H1 (cell line): ENCODE measurements around the gene SERPINB13. TPM values are rescaled to one million over a fixed set of nuclear protein-coding genes. Genes with fewer than 3 reads are reported as not detected.

Experiments used
- CTCF ChIA-PET: fragments of 300-600 bp; sonication (Branson Sonifier 250); formaldehyde crosslinking; loops from one replicate; lab custom pipeline; 2021; ENCODE audit not compliant: partially characterized antibody; lab: Charles Lee
- POLR2A ChIA-PET: fragments of 300-600 bp; sonication (Branson Sonifier 250); formaldehyde crosslinking; loops from one replicate; lab custom pipeline; 2021; ENCODE audit warnings: inconsistent platforms; ENCODE audit not compliant: partially characterized antibody; lab: Charles Lee
- DNase-seq, 2 experiments: peaks; one replicate each; pipeline versions ENCODE4 v3.0.0 to v3.0.0-alpha.2; 2010 to 2022; ENCODE audit warnings: low spot score in 2 of 2, low read depth in 1 of 2, mixed read lengths in 1 of 2
- FAIRE-seq: peaks from 2 replicates; lab custom pipeline; 2011; peaks lifted over from hg19 to GRCh38; lab: Jason Lieb, UNC
- H2AFZ ChIP-seq: 2 replicates; pipeline ENCODE4 v1.8.1; 2012; ENCODE audit warnings: low read length, inconsistent platforms
- H2AK5ac ChIP-seq: 2 replicates; pipeline ENCODE4 v1.6.1; 2013; ENCODE audit warnings: low read depth, low read length
- H2BK120ac ChIP-seq: replicated peaks from 2 replicates; pipeline ENCODE3; 2013; ENCODE audit warnings: low read depth, low read length, inconsistent platforms
- H2BK12ac ChIP-seq: 2 replicates; pipeline ENCODE4 v1.6.1; 2013; ENCODE audit warnings: low read depth, low read length
- H2BK15ac ChIP-seq: 2 replicates; pipeline ENCODE4 v1.6.1; 2013; ENCODE audit warnings: low read length
- H2BK20ac ChIP-seq: 2 replicates; pipeline ENCODE4 v1.6.1; 2013; ENCODE audit warnings: low read length
- H2BK5ac ChIP-seq: 2 replicates; pipeline ENCODE4 v1.6.1; 2013; ENCODE audit warnings: low read depth, low read length
- H3K14ac ChIP-seq: 2 replicates; pipeline ENCODE4 v1.6.1; 2013; ENCODE audit warnings: inconsistent platforms; ENCODE audit not compliant: insufficient read length
- H3K18ac ChIP-seq: 2 replicates; pipeline ENCODE4 v1.6.1; 2013; ENCODE audit warnings: low read length; ENCODE audit errors: extremely low read depth
- H3K23ac ChIP-seq: 2 replicates; pipeline ENCODE4 v1.6.1; 2013; ENCODE audit warnings: inconsistent platforms; ENCODE audit not compliant: insufficient read length
- H3K23me2 ChIP-seq: 2 replicates; pipeline ENCODE4 v1.6.1; 2013; ENCODE audit warnings: low read depth, low read length
- H3K27ac ChIP-seq: 2 replicates; pipeline ENCODE4 v1.6.1; 2011; ENCODE audit warnings: low read depth, low read length, inconsistent platforms
- H3K27me3 ChIP-seq, 4 experiments: replicated peaks in 1 of 4; 1 replicate in 1 of 4; 2 replicates in 3 of 4; pipeline versions ENCODE4 v1.6.1 to v1.8.1; 2011 to 2013; ENCODE audit warnings: low read length in 3 of 4, mild to moderate bottlenecking in 3 of 4, inconsistent platforms in 2 of 4, mixed read lengths in 2 of 4, moderate library complexity in 1 of 4; ENCODE audit not compliant: control insufficient read depth in 3 of 4, insufficient read depth in 3 of 4; ENCODE audit errors: extremely low read depth in 1 of 4
- H3K36me3 ChIP-seq, 4 experiments: 2 replicates each; pipeline versions ENCODE4 v1.6.1 to v1.8.1; 2011 to 2013; ENCODE audit warnings: mild to moderate bottlenecking in 4 of 4, low read length in 3 of 4, moderate library complexity in 2 of 4, control low read depth in 1 of 4, inconsistent platforms in 1 of 4; ENCODE audit not compliant: insufficient read depth in 4 of 4, control insufficient read depth in 2 of 4
- H3K4ac ChIP-seq: replicated peaks from 2 replicates; pipeline ENCODE3; 2013; ENCODE audit warnings: low read length, low read depth, mixed read lengths, inconsistent platforms; ENCODE audit not compliant: insufficient read length
- H3K4me1 ChIP-seq, 4 experiments: replicated peaks in 1 of 4; 1 replicate in 1 of 4; 2 replicates in 3 of 4; pipeline versions ENCODE4 v1.6.1 to v1.8.1; 2011 to 2013; ENCODE audit warnings: low read length in 3 of 4, inconsistent platforms in 2 of 4, mixed read lengths in 1 of 4; ENCODE audit not compliant: insufficient read depth in 4 of 4, control insufficient read depth in 3 of 4
- H3K4me2 ChIP-seq, 2 experiments: 2 replicates each; pipeline versions ENCODE4 v1.6.1 to v1.8.1; 2011 to 2013; ENCODE audit warnings: low read depth in 2 of 2, low read length in 2 of 2, control low read depth in 1 of 2, inconsistent platforms in 1 of 2, mild to moderate bottlenecking in 1 of 2; ENCODE audit not compliant: insufficient read depth in 1 of 2
- H3K4me3 ChIP-seq, 4 experiments: fragments of 200-600, 300-600 bp in 1 of 4; sonication (generic), shearing (Covaris generic), sonication (Bioruptor Twin) in 1 of 4; 2 replicates each; pipeline versions ENCODE4 v1.5.1 to v1.8.1; 2011 to 2016; ENCODE audit warnings: low read length in 4 of 4, low read depth in 3 of 4, control low read depth in 2 of 4, inconsistent platforms in 2 of 4, mild to moderate bottlenecking in 2 of 4, mixed read lengths in 1 of 4, moderate library complexity in 1 of 4; ENCODE audit not compliant: insufficient read depth in 2 of 4; ENCODE audit errors: extremely low read depth in 1 of 4
- H3K56ac ChIP-seq: replicated peaks from 2 replicates; pipeline ENCODE3; 2013; ENCODE audit warnings: low read depth, mild to moderate bottlenecking, mixed read lengths, low read length, inconsistent platforms; ENCODE audit not compliant: insufficient read length
- H3K79me1 ChIP-seq: 2 replicates; pipeline ENCODE4 v1.6.1; 2013; ENCODE audit warnings: low read depth, low read length, control low read depth
- H3K79me2 ChIP-seq, 2 experiments: 2 replicates each; pipeline versions ENCODE4 v1.6.1 to v1.8.1; 2012 to 2013; ENCODE audit warnings: low read length in 2 of 2, mild to moderate bottlenecking in 2 of 2, inconsistent platforms in 1 of 2; ENCODE audit not compliant: insufficient read depth in 2 of 2, control insufficient read depth in 1 of 2
- H3K9ac ChIP-seq, 4 experiments: replicated peaks in 1 of 4; 1 replicate in 1 of 4; 2 replicates in 3 of 4; pipeline versions ENCODE4 v1.6.1 to v1.8.1; 2011 to 2013; ENCODE audit warnings: low read depth in 3 of 4, low read length in 3 of 4, control low read depth in 2 of 4, mild to moderate bottlenecking in 2 of 4, moderate library complexity in 2 of 4, inconsistent platforms in 1 of 4; ENCODE audit errors: extremely low read depth in 1 of 4
- H3K9me3 ChIP-seq, 2 experiments: 2 replicates each; pipeline versions ENCODE4 v1.6.1 to v1.8.1; 2012 to 2013; ENCODE audit warnings: mild to moderate bottlenecking in 2 of 2, moderate library complexity in 2 of 2, control low read depth in 1 of 2, inconsistent platforms in 1 of 2, low read depth in 1 of 2, low read length in 1 of 2, mixed read lengths in 1 of 2; ENCODE audit not compliant: insufficient read depth in 2 of 2
- H4K20me1 ChIP-seq, 2 experiments: replicated peaks in 1 of 2; 2 replicates each; pipeline versions ENCODE3 to v1.8.1; 2011 to 2013; ENCODE audit warnings: inconsistent platforms in 2 of 2, low read length in 2 of 2, mild to moderate bottlenecking in 1 of 2; ENCODE audit not compliant: insufficient read depth in 2 of 2, control insufficient read depth in 1 of 2
- H4K5ac ChIP-seq: 2 replicates; pipeline ENCODE4 v1.6.1; 2013; ENCODE audit warnings: low read length, low read depth, mixed read lengths, inconsistent platforms; ENCODE audit not compliant: insufficient read length
- H4K8ac ChIP-seq: 2 replicates; pipeline ENCODE4 v1.8.0; 2013; ENCODE audit warnings: mild to moderate bottlenecking, moderate library complexity, low read length, inconsistent platforms; ENCODE audit not compliant: insufficient read depth; ENCODE audit errors: extremely low read depth
- H4K91ac ChIP-seq: replicated peaks from 2 replicates; pipeline ENCODE3; 2013; ENCODE audit warnings: low read length, mixed read lengths, inconsistent platforms; ENCODE audit not compliant: insufficient read length
- BACH1 ChIP-seq: IDR thresholded peaks from 2 replicates; pipeline ENCODE4 v1.6.1; 2012; ENCODE audit warnings: low read length, improper control_type of control experiment
- BCL11A ChIP-seq, 2 experiments: IDR thresholded peaks; one replicate each; pipeline ENCODE4 v1.6.1; 2011; ENCODE audit warnings: low read depth in 2 of 2, low read length in 2 of 2, mild to moderate bottlenecking in 2 of 2
- CBX8 ChIP-seq: fragments of 300-800, 300-1000 bp; sonication (generic); IDR thresholded peaks from 2 replicates; pipeline ENCODE4 v1.7.1; 2016; ENCODE audit warnings: low read depth, low read length, borderline replicate concordance
- POLR2AphosphoS5 ChIP-seq: IDR thresholded peaks from 2 replicates; pipeline ENCODE4 v1.6.1; 2011; ENCODE audit warnings: low read depth, low read length
- RBBP5 ChIP-seq: IDR thresholded peaks from 2 replicates; pipeline ENCODE4 v1.7.1; 2012; ENCODE audit warnings: low read depth, mild to moderate bottlenecking, inconsistent platforms, low read length, moderate library complexity, borderline replicate concordance
- SIRT6 ChIP-seq: IDR thresholded peaks from one replicate; pipeline ENCODE4 v1.7.1; 2012; ENCODE audit warnings: low read length, inconsistent platforms
- SIX5 ChIP-seq: IDR thresholded peaks from 2 replicates; pipeline ENCODE4 v1.6.1; 2011; ENCODE audit warnings: mild to moderate bottlenecking, low read depth, low read length
- TAF7 ChIP-seq: optimal IDR thresholded peaks from 2 replicates; pipeline ENCODE3; 2011; ENCODE audit warnings: low read depth, mild to moderate bottlenecking, inconsistent platforms, low read length, moderate library complexity, borderline replicate concordance
- WGBS, 2 experiments: shearing (Covaris generic) in 1 of 2; methylation state at CpG; one replicate each; pipeline versions ENCODE4 v1.1.6 to v1.1.7; 2013 to 2015; ENCODE audit warnings: low lambda C conversion rate in 2 of 2, mixed read lengths in 2 of 2, inconsistent platforms in 1 of 2, low coverage in 1 of 2, missing lambda C conversion rate in 1 of 2; ENCODE audit not compliant: insufficient replicate concordance in 2 of 2, insufficient coverage in 1 of 2, insufficient read length in 1 of 2; ENCODE audit errors: extremely low coverage in 1 of 2, missing lambda C conversion rate in 1 of 2; 5-methylcytosine and 5-hydroxymethylcytosine counted together
- polyA plus RNA-seq, 7 experiments: library from polyadenylated mRNA; depleted of rRNA in 3 of 7; stranded (reverse) in 5 of 7; unstranded in 2 of 7; fragments of >200 nt in 5 of 7; fragments of 200-250 nt in 2 of 7; gene quantifications; 1 replicate in 5 of 7; 2 replicates in 1 of 7; 4 replicates in 1 of 7; pipeline versions ENCODE4 v1.2.1 to v1.2.3, GENCODE V29; 2011 to 2013; ENCODE audit warnings: missing spikeins in 2 of 7, mixed read lengths in 2 of 7
- total RNA-seq: library from RNA; stranded (reverse); fragmentation: NEBNext Ultra II Directional; extraction: Animal tissue kit (Norgen Biotek cat#: 25700); gene quantifications from 2 replicates; pipeline ENCODE4 v1.2.1, GENCODE V29; 2021
- TF ChIP-seq, protein P1 (sequence below): IDR thresholded peaks from 2 replicates; pipeline ENCODE4 v1.6.1; 2012; ENCODE audit warnings: inconsistent platforms
- TF ChIP-seq, protein P2 (sequence below): IDR thresholded peaks from 2 replicates; pipeline ENCODE4 v1.6.1; 2011; ENCODE audit warnings: low read length, improper control_type of control experiment
- TF ChIP-seq, protein P3 (sequence below): IDR thresholded peaks from 2 replicates; pipeline ENCODE4 v1.6.1; 2012; ENCODE audit warnings: inconsistent platforms

Gene SERPINB13
- total and polyA plus RNA-seq, 2 of the 8 experiments (the other 6 are each of a cell fraction or from before 2014, with no cell fraction given), result not detected

DNA sequence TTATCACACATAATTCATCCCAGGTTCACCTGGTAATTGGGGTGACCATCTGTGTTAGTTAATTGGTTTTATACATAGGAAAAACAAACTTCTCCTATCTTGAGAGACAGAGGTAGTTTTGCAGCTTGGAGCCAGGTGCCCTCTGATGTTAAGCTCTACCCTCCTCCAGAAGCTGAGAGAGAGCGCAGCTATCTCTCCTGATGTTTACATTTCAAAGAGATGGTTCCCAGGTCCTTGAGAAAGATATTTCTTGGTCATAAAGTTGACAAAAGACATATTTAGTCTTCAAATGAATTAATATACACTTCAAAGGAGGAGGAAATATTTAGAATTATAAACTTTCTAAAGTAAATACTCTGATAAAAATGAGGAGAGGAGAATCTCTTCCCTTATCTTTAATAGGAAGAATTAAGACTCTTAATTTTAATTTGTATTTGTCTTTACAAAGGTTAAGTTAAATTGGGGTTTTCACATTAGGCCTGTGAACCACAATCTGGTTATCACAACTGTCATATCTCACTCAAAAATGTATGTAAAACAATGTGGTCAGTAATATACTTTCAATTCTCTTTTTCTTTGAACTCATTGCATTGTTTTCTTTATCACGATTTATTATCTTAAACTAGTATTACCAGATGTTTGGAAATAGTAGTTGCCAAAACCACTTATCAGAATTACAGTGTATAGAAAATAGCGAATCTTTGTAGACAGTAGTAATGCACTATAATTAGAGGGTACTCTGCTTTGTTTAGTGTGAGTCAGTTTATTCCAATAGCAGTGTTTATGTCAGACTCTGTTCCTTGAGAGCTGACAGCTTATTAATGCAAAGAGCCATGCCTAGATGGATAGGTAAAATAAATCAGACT, 30.1 kb downstream of the SERPINB13 start:
- H3K14ac ChIP-seq, result no peak overlapping the region
- H4K5ac ChIP-seq, result no peak overlapping the region
- H3K9ac ChIP-seq, result no peak overlapping the region
- H4K91ac ChIP-seq, result no peak overlapping the region
- H3K9me3 ChIP-seq, result no peaks in the 10 kb centered on the region
- no peaks in the 10 kb centered on the region for H4K20me1 ChIP-seq
- H3K79me2 ChIP-seq, result no peaks in the 10 kb centered on the region
- no peaks in the 10 kb centered on the region for H3K27me3 ChIP-seq
- H3K4ac ChIP-seq, result no peak overlapping the region
- no peak overlapping the region; the same call in 1 of the 2 replicates for H3K18ac ChIP-seq
- no peak overlapping the region for H3K56ac ChIP-seq
- H3K79me1 ChIP-seq, result no peaks in the 10 kb centered on the region
- ChIA-PET POLR2A (no interaction called here), CTCF (no interaction called here)
- H3K4me2 ChIP-seq, result no peak overlapping the region
- no peak overlapping the region for H2BK20ac ChIP-seq
- DNase-seq (no peak), FAIRE-seq (no peak)
- H3K4me1 ChIP-seq, result peaks cover 0 to 4% (median under 1%) of the 10 kb centered on the region in 4 experiments; a peak in 2 of 7 replicates
- H2BK120ac ChIP-seq, result no peak overlapping the region
- H2AFZ ChIP-seq, result peak overlapping the region; percentile 82; the same call in 1 of the 2 replicates
- no peak overlapping the region for H2BK15ac ChIP-seq
- WGBS, 2 experiments, result 79% methylated on average over 3 of the region's 3 CpGs; no CpG with 5 or more reads in 1 of the 2 experiments
- no peak overlapping the region for H3K27ac ChIP-seq
- no peaks in the 10 kb centered on the region for H3K23me2 ChIP-seq
- no peak overlapping the region for H2AK5ac ChIP-seq
- no peak overlapping the region for H2BK12ac ChIP-seq
- H2BK5ac ChIP-seq, result no peak overlapping the region
- H3K4me3 ChIP-seq, result no peak overlapping the region
- no peak overlapping the region for H4K8ac ChIP-seq
- H3K36me3 ChIP-seq, result no peaks in the 10 kb centered on the region
- H3K23ac ChIP-seq, result no peak overlapping the region
- no peak for TF ChIP-seq POLR2AphosphoS5
- no peak for TF ChIP-seq SIX5
- TF ChIP-seq, protein P1, sequence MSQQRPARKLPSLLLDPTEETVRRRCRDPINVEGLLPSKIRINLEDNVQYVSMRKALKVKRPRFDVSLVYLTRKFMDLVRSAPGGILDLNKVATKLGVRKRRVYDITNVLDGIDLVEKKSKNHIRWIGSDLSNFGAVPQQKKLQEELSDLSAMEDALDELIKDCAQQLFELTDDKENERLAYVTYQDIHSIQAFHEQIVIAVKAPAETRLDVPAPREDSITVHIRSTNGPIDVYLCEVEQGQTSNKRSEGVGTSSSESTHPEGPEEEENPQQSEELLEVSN, result no peak
- TF ChIP-seq BACH1, result no peak
- no peak for TF ChIP-seq SIRT6
- TF ChIP-seq, protein P2, sequence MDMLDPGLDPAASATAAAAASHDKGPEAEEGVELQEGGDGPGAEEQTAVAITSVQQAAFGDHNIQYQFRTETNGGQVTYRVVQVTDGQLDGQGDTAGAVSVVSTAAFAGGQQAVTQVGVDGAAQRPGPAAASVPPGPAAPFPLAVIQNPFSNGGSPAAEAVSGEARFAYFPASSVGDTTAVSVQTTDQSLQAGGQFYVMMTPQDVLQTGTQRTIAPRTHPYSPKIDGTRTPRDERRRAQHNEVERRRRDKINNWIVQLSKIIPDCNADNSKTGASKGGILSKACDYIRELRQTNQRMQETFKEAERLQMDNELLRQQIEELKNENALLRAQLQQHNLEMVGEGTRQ, result no peak
- TF ChIP-seq, protein P3, sequence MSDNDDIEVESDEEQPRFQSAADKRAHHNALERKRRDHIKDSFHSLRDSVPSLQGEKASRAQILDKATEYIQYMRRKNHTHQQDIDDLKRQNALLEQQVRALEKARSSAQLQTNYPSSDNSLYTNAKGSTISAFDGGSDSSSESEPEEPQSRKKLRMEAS, result no peak
- TF ChIP-seq RBBP5, result no peak
- TF ChIP-seq BCL11A (IDR thresholded peaks at IDR 0.05; ENCODE audit: low read depth in 2 of 2, low read length in 2 of 2), result no peak
- TF ChIP-seq CBX8, result no peak
- no peak for TF ChIP-seq TAF7
